Measurements from ENCODE around the gene RASSF9.
A peak's percentile ranks its signal among the peaks of the same experiment; 100 is the strongest.

The RASSF9 gene

DNA sequence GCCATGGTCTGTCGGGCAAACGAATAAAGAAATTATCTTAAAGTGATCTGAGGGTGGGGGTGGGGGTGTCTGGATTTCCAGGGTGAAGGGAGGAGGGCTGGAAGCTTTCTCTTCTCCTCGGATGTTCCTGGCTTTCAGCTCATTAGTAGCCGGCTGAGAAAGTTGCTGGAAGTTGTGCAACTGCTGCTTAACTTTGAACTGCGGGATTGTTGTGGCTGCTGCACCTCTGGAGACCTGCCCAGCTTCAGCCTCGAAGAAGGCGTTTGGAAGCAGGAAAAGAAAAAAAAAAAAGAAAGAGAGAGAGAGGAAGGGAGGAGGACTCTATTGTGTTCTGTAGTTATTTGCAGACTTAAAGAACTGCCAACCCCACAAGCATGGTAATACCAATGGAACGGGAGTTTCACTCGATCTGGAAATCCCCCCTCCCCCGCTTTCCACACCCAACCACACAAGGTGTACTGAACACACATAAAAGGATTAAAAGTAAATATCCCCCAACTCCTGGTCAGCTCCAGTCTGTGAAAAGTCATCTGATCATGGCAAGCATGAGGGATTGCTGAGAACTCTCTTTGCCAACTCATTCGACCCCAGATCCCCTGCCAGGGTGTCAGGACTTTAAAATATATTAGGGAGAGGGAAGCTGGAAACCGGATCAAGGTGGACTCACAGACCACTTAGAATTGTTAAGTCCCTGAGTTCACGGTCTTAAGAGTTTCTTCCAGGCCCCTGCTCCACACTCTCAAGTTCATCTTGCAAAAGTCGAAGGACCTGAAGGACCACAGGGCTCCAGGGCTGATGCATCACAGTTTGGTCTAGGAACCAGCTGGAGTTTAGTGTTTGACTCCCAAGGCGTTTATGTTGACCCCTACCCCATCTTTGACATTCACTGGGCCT is at the start of gene RASSF9:
TSS of gene RASSF9 (minus strand) at position 213 of the 894 bp plus-strand sequence. CDS start at position 5, 208 bp downstream.
- no peak for DNase-seq

DNA sequence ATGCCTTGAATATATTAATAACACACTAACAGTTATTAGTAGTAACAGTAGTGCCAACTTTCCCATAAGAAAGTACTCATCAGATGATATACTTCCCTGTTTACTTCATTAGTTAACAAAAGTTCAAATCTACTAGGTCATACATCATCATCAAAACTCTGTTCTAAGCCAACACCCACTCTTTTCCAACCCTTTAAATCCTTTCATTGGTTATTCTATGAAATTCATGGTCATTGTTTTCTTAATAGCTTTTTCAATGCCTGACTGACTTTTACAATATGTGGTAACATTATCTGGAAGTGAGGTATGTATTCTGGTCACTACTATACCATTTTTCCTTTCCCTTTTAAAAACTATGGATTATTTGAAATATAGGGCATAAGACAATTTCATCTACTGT is 47.6 kb upstream of the RASSF9 start:
- no peak for DNase-seq

DNA sequence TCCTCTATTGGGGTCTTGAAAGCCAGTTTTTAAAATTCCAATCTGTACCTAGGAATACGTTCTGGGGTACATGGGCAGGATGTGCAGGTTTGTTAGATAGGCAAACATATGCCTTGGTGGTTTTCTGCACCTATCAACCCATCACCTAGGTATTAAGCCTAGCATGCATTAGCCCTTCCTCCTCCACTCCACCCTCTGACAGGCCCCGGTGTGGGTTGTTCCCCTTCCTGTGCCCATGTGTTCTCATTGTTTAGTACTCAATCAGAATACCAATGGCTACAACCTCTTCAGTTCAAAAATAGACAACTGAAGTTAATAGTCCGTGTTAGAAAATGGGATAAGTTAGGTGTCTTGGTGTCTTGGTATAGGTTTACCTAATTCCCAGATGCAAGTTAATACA is 41.2 kb upstream of the RASSF9 start:
- no peak for DNase-seq

DNA sequence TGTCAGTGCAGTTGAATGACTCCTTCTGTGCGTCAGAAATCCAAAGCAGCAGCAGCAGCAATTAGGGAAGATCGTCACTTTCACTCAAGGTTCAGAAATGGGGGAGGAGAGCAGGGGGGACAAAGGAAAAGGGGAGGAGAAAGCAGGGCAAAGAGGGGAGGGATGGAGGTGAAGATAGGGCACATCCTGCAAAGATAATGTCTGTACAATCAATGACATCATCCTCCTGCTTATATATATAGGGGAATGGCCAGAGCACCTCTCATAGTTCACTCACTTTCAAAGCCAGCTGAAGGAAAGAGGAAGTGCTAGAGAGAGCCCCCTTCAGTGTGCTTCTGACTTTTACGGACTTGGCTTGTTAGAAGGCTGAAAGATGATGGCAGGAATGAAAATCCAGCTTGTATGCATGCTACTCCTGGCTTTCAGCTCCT is 37.8 kb upstream of the RASSF9 start, which contains the start of gene NTS:
TSS of gene NTS (plus strand) at position 265 of the 431 bp plus-strand sequence. CDS start at position 374, 109 bp downstream.
- no peak for DNase-seq

DNA sequence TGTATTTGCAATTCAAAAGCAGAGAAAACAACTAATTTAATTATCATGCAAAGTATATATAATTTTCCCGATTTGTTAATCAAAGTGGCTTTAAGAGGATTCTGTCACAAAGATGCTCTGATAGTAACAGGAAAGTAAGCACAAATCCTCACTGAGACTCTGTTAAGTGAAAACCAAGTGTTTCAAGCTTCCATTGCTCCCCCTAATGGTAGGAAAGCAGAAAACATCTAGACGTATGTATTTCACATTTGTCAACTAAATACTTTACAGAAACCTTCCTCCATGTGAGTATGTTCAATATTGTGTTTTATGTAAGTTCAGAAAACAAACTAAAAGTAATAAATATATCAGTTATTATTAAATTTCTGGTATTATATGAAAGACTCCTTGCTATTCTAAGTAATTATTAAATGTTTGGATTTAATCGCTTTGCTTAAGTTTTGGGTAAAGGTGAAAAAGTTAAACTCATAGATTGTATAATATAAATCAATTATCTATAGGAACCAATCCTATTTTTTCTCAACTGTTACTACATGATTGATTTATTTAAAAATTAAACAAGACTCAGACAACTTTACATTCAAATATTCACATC is 36.4 kb upstream of the RASSF9 start:
- peak; percentile 58 for DNase-seq

- DNase-seq = peak; percentile 54
Observed at GRCh38 chr12:85866986-85867776, 31.0 kb upstream of the RASSF9 start.

DNA sequence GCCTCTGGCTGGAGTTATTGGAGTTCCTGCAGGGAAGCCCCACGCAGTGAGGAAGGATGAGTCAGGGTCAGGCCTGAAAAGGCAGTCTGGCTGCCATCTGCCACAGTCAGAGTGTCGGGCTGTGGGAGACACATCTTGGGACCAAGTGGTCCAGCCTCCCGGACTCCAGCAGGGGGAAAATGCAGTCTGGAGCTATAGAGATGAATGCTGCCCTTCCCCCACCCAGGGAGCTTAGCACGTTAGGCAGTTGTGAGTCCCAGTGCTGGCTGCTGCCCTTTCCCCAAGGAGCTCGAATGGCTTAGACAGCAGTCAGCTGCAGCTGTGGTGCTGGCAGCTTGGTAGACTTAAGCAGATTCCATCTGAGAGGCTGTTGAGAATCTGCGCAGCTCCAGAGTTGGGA is 29.7 kb upstream of the RASSF9 start:
- DNase-seq = no peak

DNA sequence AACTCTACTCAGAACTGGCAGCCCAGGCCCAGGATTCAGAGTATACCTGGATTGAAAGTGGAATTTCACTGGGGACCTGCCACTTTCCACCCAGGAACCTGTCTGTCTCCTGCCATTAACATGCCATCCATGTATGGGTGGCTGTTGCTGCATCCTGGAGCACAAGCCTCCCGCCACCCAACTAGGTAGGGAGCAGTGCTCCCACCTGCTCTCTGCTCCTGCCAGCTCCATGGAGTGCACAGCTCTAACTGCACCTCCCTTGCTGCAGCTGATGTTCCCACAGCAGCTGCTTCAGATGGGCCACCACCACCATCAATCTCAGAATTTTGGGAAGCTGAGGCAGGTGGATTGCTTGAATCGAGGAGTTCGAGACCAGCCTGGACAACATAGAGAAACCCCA is 20.8 kb upstream of the RASSF9 start:
- DNase-seq = no peak

DNA sequence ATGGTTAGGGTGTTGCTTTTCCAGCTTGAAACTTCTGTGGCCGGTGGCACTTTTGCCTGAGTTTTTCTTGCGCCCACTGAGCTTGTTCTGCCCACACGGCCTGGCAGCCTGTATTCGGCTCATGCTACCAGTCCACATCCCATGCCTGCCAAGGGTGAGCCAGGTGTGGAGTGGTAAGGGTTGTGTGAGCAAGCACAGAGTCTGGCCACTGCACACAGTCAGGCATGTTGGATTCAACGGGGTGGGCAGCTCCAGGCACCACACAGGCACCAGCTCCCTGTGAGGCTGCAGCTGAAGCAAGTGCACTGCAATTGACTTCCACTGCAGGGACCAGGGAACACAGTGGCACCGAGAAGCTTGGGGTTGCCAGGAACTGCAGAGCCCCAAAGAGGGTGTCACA is 19.1 kb upstream of the RASSF9 start:
- DNase-seq = no peak

DNA sequence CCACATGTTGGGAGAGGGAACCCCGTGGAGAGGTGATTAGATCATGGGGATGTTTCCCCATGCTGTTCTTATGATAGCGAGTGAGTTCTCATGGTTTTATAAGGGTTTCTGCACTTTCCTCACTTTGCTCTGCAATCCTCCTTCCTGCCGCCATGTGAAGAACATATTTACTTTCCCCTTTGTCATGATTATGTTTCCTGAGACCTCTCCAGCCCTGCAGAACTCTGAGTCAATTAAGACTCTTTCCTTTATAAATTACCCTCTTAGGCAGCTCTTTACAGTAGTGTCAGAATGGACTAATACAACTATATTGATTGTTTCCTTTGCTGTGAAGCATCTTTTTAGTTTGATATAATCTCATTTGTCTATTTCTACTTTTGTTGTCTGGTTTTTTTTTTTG is 13.1 kb upstream of the RASSF9 start:
- DNase-seq = no peak

DNA sequence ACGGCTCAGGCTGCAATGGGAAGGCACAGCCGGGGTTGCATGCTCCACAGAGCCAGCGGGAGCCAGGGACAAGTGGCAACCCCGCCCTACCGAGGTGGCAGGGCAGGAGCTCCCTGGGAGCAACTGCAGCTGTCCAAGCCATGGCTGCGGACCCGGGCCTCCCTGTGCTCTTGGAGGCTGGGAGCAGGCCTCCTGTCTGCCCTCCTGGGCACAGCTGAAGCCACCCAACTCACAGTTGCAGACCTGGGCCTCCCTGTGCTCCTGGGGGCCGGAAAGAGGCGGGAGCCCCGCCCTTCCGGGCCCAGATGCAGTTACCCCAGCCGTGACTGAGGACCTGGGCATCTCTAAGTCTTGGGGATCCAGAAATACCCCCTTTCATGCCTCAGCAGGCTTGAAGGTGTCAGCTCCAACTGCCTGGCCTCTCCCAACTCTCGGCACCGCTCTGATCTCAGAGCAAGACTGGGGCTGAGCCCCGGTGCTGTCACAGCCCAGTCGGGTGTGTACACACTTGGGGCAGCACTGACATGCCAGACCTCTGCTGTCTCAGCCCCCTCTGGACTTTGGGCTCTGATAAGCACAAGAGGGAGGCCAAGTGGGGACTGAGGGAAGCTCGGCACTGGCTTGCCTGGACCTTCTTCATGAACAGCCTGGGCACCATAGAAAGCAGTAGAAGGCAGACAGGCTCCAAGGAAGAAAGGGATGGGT is 7.5 kb upstream of the RASSF9 start:
- DNase-seq = no peak

DNA sequence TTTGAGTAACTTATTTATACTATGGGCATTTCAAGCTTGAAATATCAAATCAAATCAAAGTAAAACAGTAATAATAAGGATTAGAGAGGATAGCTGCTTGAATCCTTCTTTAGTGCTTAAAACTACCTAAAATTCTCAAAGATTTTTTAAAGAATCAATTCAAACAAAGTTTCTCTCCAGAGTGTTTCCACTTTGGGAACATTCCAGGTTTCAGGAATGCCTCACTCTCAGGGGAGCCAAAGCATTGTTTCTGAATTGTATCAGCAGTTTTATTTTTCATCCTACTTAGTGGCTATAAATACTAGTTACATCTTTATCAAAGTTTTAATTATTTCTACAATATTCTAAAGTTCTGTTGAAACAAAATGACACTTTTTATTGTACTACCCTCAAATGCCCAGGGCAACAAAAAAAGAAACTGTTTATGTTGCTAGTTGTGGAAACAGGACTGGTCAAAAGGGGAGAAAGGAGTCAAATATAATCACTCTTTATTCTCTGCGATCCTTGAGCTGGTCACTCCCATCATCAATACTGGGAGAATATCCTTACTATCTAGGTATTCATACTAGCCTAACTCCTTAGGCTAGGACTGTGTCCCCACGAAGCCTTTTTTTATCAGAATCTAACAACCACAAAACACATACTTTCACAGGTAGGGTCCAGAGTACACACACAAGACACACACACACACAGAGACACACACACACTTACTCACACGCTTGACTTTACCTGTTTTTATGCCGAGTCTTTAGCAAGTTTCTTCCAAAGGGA is 598 bp downstream of the RASSF9 start:
- DNase-seq = no peak

DNA sequence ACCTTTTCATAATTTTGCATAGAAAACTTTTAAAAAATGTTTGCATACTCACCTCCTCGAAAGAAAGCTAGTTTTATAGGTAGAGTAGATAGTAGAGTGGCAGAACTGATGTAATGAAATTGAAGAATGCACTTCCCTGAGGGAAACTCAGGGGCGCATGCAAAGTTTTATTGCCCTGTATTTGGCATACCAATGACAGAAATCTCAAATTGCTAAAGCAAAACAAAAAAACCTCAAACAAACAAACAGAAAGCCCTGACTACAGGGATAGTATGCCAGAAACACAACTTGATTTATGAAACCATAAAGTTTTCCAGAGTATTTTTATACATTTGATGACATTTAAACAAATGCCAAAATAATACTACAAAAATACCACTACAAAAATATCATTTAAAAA is 1.8 kb downstream of the RASSF9 start:
- DNase-seq = no peak

GRCh38 chr12:85833579-85833978 is 2.6 kb downstream of the RASSF9 start:
- DNase-seq = no peak

DNA sequence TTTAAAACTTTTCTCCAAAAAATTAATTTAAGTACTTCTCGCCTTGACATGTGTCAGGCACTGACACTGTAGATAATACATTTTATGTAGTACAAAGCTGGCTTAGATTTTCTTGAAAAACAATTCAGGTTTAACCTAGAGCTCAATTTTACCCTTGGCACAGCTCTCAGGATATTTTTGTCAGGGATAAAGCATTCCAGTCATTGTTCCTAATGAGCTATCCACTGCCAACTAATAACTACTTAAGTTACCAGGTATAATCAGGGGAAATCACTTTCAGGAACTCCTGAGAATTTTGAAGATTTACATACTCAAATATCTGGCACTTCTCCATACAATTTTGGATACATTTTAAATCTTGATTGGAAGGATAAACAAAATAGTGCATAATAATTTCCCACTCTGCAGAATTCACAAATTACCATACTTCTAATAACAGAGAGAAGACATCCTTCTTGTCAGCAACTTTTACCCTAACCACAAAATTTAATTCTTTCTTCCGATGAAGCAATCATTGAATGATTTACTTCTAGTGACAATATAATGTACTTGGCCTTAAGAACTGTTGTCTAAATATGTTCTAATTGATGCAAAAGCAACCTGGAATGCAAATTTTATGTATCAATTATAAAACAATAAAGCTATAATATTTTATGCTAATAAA is 4.8 kb downstream of the RASSF9 start:
- DNase-seq = no peak

- no peak for DNase-seq
Observed at GRCh38 chr12:85829391-85829790, 6.8 kb downstream of the RASSF9 start.

DNA sequence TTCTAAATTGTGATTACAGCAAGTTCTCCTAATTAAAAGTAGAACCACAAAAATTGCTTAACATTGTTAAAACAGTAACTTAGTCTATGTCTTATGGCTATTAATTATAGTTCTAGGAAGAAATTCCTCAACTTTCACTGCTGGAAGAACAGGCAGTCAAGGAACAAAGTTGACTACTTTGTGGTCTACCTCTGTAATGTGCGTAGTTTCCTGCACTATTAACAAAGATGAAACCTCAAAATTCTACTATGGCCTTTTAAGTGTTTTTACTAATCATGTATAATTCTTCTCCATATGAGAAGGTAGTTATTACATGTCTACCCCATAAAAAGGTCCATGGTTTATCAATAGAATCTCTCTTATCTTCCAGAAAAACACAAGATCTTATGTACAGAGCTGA is 7.6 kb downstream of the RASSF9 start:
- no peak for DNase-seq

DNA sequence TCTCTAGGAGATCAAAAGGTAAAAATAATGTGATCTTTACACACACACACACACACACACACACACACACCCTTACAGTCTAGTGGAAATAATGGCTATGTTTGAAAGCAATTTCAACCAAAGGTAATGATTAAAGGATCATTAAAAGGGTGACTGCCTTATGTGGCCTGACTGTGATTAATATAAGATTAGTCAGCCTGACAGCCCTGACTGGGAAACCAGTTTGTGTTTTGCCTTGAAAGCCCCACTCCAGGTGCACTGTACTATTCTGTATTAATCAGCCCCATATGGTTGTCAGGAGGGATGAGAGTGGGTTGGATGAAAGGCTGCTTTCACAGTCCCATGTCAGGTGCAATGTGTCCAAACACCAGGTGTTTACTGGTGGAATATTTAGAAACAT is 10.5 kb downstream of the RASSF9 start:
- DNase-seq = no peak

- no peak for DNase-seq
Observed at GRCh38 chr12:85823436-85824180, 12.6 kb downstream of the RASSF9 start.

DNA sequence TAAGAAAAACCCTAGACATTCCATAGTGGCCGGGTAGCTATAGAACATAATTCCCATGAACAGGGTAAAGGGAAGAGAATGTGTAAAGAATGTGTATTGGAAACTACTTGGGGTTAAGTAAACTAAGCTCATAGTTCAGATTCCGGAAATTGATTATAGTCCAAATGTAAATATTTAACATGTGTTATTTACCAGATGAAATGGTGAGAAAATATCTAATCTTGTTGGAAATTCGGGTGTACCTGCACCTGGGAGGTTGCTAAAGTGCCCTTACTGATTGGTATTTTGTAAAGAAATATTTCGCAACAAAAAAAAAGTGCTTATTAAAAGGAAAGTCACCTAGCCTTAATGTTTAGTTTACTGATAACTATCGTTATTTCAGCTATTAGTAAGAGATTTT is 14.4 kb downstream of the RASSF9 start:
- DNase-seq = no peak

GRCh38 chr12:85821206-85821605 is 15.0 kb downstream of the RASSF9 start:
- no peak for DNase-seq

All from NCI-H1092 treated with DMSO at 0.1 percent for 48 hours (cell line).